Nephron (organoid): ENCODE measurements around the gene UGGT1.

ENCODE experiments used
- H3K27ac Mint-ChIP-seq, 3 experiments: 2 replicates each; pipeline ENCODE4 v1.8.0; 2020; ENCODE audit warnings: mixed read lengths in 3 of 3, mild to moderate bottlenecking in 2 of 3, moderate library complexity in 1 of 3
- H3K27me3 Mint-ChIP-seq: 2 replicates; pipeline ENCODE4 v1.8.0; 2021; ENCODE audit warnings: low read depth, mild to moderate bottlenecking, moderate library complexity, mixed read lengths
- H3K36me3 Mint-ChIP-seq: 2 replicates; pipeline ENCODE4 v1.8.0; 2020; ENCODE audit warnings: low read depth, mixed read lengths
- H3K4me1 Mint-ChIP-seq: 2 replicates; pipeline ENCODE4 v1.8.0; 2020; ENCODE audit warnings: mixed read lengths
- H3K4me3 Mint-ChIP-seq, 3 experiments: 2 replicates each; pipeline ENCODE4 v1.8.0; 2020; ENCODE audit warnings: mild to moderate bottlenecking in 3 of 3, mixed read lengths in 3 of 3, moderate library complexity in 2 of 3
- H3K9me3 Mint-ChIP-seq: 2 replicates; pipeline ENCODE4 v1.8.0; 2020; ENCODE audit warnings: mixed read lengths
- CTCF ChIP-seq, 3 experiments: fragments of 200-600 bp; sonication (generic); IDR thresholded peaks; one replicate each; pipeline ENCODE4 v1.5.0; 2021; ENCODE audit warnings: antibody characterized with exemption in 3 of 3; ENCODE audit not compliant: unreplicated experiment in 3 of 3

UGGT1 gene

GRCh38 chr2:128160616-128161275, 69.7 kb downstream of the UGGT1 start:
- Mint-ChIP-seq H3K4me3 (no peak overlapping the region), H3K4me1 (peaks cover 6% of the 10 kb centered on the region), H3K9me3 (no peaks in the 10 kb centered on the region), H3K36me3 (peaks cover 53% of the 10 kb centered on the region), H3K27me3 (no peaks in the 10 kb centered on the region), H3K27ac (no peak overlapping the region)
- no peak for TF ChIP-seq CTCF (IDR thresholded peaks at IDR 0.05; ENCODE audit: unreplicated experiment in 3 of 3)

GRCh38 chr2:128162266-128162665, 71.3 kb downstream of the UGGT1 start:
- peaks cover 58% of the 10 kb centered on the region for H3K36me3 Mint-ChIP-seq
- H3K9me3 Mint-ChIP-seq, result no peaks in the 10 kb centered on the region
- no peaks in the 10 kb centered on the region for H3K27me3 Mint-ChIP-seq
- no peak overlapping the region for H3K27ac Mint-ChIP-seq
- no peak for TF ChIP-seq CTCF (IDR thresholded peaks at IDR 0.05; ENCODE audit: unreplicated experiment in 3 of 3)
- H3K4me1 Mint-ChIP-seq, result peaks cover 6% of the 10 kb centered on the region
- H3K4me3 Mint-ChIP-seq, result no peak overlapping the region

GRCh38 chr2:128164311-128164710, 73.3 kb downstream of the UGGT1 start:
- H3K36me3 Mint-ChIP-seq, result peaks cover 57% of the 10 kb centered on the region
- H3K9me3 Mint-ChIP-seq, result no peaks in the 10 kb centered on the region
- H3K27me3 Mint-ChIP-seq, result no peaks in the 10 kb centered on the region
- no peak overlapping the region for H3K4me3 Mint-ChIP-seq
- no peaks in the 10 kb centered on the region for H3K4me1 Mint-ChIP-seq
- no peak overlapping the region for H3K27ac Mint-ChIP-seq
- no peak for TF ChIP-seq CTCF (IDR thresholded peaks at IDR 0.05; ENCODE audit: unreplicated experiment in 3 of 3)

- no peaks in the 10 kb centered on the region for H3K9me3 Mint-ChIP-seq
- no peak for TF ChIP-seq CTCF (IDR thresholded peaks at IDR 0.05; ENCODE audit: unreplicated experiment in 3 of 3)
- no peaks in the 10 kb centered on the region for H3K4me1 Mint-ChIP-seq
- H3K27ac Mint-ChIP-seq, result no peak overlapping the region
- no peaks in the 10 kb centered on the region for H3K27me3 Mint-ChIP-seq
- H3K36me3 Mint-ChIP-seq, result peaks cover 59% of the 10 kb centered on the region
- H3K4me3 Mint-ChIP-seq, result no peak overlapping the region
Observed at GRCh38 chr2:128166746-128167353, 75.8 kb downstream of the UGGT1 start.

- H3K27me3 Mint-ChIP-seq, result no peaks in the 10 kb centered on the region
- no peak overlapping the region for H3K4me3 Mint-ChIP-seq
- H3K4me1 Mint-ChIP-seq, result no peaks in the 10 kb centered on the region
- H3K27ac Mint-ChIP-seq, result no peak overlapping the region
- no peak for TF ChIP-seq CTCF (IDR thresholded peaks at IDR 0.05; ENCODE audit: unreplicated experiment in 3 of 3)
- no peaks in the 10 kb centered on the region for H3K9me3 Mint-ChIP-seq
- peaks cover 67% of the 10 kb centered on the region for H3K36me3 Mint-ChIP-seq
Observed at GRCh38 chr2:128169094-128169493, 78.1 kb downstream of the UGGT1 start.

- no peak overlapping the region for H3K27ac Mint-ChIP-seq
- peaks cover 67% of the 10 kb centered on the region for H3K36me3 Mint-ChIP-seq
- H3K9me3 Mint-ChIP-seq, result no peaks in the 10 kb centered on the region
- no peaks in the 10 kb centered on the region for H3K4me1 Mint-ChIP-seq
- H3K27me3 Mint-ChIP-seq, result no peaks in the 10 kb centered on the region
- no peak for TF ChIP-seq CTCF (IDR thresholded peaks at IDR 0.05; ENCODE audit: unreplicated experiment in 3 of 3)
- no peak overlapping the region for H3K4me3 Mint-ChIP-seq
Observed at GRCh38 chr2:128169497-128169896, 78.5 kb downstream of the UGGT1 start.
